ENCODE measurements around the gene SETD3. TPM values are rescaled to one million over a fixed set of nuclear protein-coding genes. Genes with fewer than 3 reads are reported as not detected.

SETD3 gene
- total RNA-seq, 1 donor from 2014 or later, result 119 TPM

- DNase-seq, result no peak
Observed at GRCh38 chr14:99459481-99460100, 21.1 kb downstream of the SETD3 start.

GRCh38 chr14:99454246-99454645 is 26.4 kb downstream of the SETD3 start:
- DNase-seq, result no peak

GRCh38 chr14:99452968-99453367 is 27.7 kb downstream of the SETD3 start:
- no peak for DNase-seq

GRCh38 chr14:99451234-99451633 is 29.4 kb downstream of the SETD3 start:
- peak; percentile 43 for DNase-seq

GRCh38 chr14:99450266-99450665 is 30.4 kb downstream of the SETD3 start:
- DNase-seq, result no peak

GRCh38 chr14:99447739-99448138 is 32.9 kb downstream of the SETD3 start:
- DNase-seq, result no peak

GRCh38 chr14:99445931-99446330 is 34.7 kb downstream of the SETD3 start:
- DNase-seq, result no peak

- no peak for DNase-seq
Observed at GRCh38 chr14:99441918-99442317, 38.7 kb downstream of the SETD3 start.

GRCh38 chr14:99441157-99441870 is 39.3 kb downstream of the SETD3 start:
- DNase-seq, result no peak

- DNase-seq, result no peak
Observed at GRCh38 chr14:99440278-99440677, 40.4 kb downstream of the SETD3 start.

GRCh38 chr14:99437706-99438105 is 43.0 kb downstream of the SETD3 start:
- DNase-seq, result no peak

GRCh38 chr14:99436247-99437180 is 44.1 kb downstream of the SETD3 start:
- DNase-seq, result no peak

- no peak for DNase-seq
Observed at GRCh38 chr14:99435327-99435726, 45.3 kb downstream of the SETD3 start.

- no peak for DNase-seq
Observed at GRCh38 chr14:99432485-99432884, 48.2 kb downstream of the SETD3 start.

- DNase-seq, result no peak
Observed at GRCh38 chr14:99431986-99432385, 48.7 kb downstream of the SETD3 start.

GRCh38 chr14:99430491-99430890 is 50.2 kb downstream of the SETD3 start:
- DNase-seq, result no peak

- DNase-seq, result peak; percentile 28
Observed at GRCh38 chr14:99427632-99428300, 52.9 kb downstream of the SETD3 start.

GRCh38 chr14:99426813-99427346 is 53.8 kb downstream of the SETD3 start:
- no peak for DNase-seq

GRCh38 chr14:99426265-99426664 is 54.4 kb downstream of the SETD3 start:
- peak; percentile 50 for DNase-seq

- DNase-seq, result peak; percentile 71
Observed at GRCh38 chr14:99425272-99425681, 55.4 kb downstream of the SETD3 start.

- no peak for DNase-seq
Observed at GRCh38 chr14:99424306-99424877, 56.3 kb downstream of the SETD3 start.

GRCh38 chr14:99423434-99423833 is 57.2 kb downstream of the SETD3 start:
- no peak for DNase-seq
